Loucy (cell line): ENCODE data around the gene HMX1.

Source experiments
- H2AFZ ChIP-seq: fragments of 200-600 bp; sonication (generic); 2 replicates; pipeline ENCODE4 v1.6.0; 2016; ENCODE audit warnings: antibody characterized with exemption, mild to moderate bottlenecking, low read length, moderate library complexity
- H3F3A ChIP-seq: fragments of 200-600 bp; 2 replicates; pipeline ENCODE4 v1.6.0; 2016; ENCODE audit warnings: antibody characterized with exemption, low read depth, mild to moderate bottlenecking
- H3K27me3 ChIP-seq: fragments of 200-600 bp; sonication (generic); 2 replicates; pipeline ENCODE4 v1.6.1; 2014; ENCODE audit warnings: low read length, mild to moderate bottlenecking; ENCODE audit not compliant: insufficient read depth, poor library complexity, severe bottlenecking
- H3K36me3 ChIP-seq: fragments of 200-600 bp; sonication (generic); 2 replicates; pipeline ENCODE4 v1.6.1; 2016; ENCODE audit warnings: low read length; ENCODE audit not compliant: insufficient read depth
- H3K4me1 ChIP-seq: fragments of 200-600 bp; sonication (generic); 2 replicates; pipeline ENCODE4 v1.5.1; 2014; ENCODE audit warnings: low read length, mild to moderate bottlenecking; ENCODE audit not compliant: insufficient read depth, poor library complexity, severe bottlenecking
- H3K4me2 ChIP-seq: fragments of 200-600 bp; sonication (generic); 2 replicates; pipeline ENCODE4 v1.6.0; 2014; ENCODE audit warnings: antibody characterized with exemption, low read length, low read depth, mild to moderate bottlenecking; ENCODE audit not compliant: poor library complexity, severe bottlenecking
- H3K4me3 ChIP-seq: fragments of 200-600 bp; sonication (generic); 2 replicates; pipeline ENCODE4 v1.5.1; 2014; ENCODE audit warnings: low read length, mild to moderate bottlenecking, mixed read lengths; ENCODE audit not compliant: poor library complexity, severe bottlenecking
- H3K79me2 ChIP-seq: fragments of 200-600 bp; sonication (generic); 2 replicates; pipeline ENCODE4 v1.6.1; 2014; ENCODE audit warnings: low read length; ENCODE audit not compliant: insufficient read depth
- H3K9ac ChIP-seq: fragments of 200-600 bp; sonication (generic); 2 replicates; pipeline ENCODE4 v1.6.0; 2014; ENCODE audit warnings: mild to moderate bottlenecking, low read depth, low read length, moderate library complexity; ENCODE audit not compliant: poor library complexity, severe bottlenecking
- H3K9me2 ChIP-seq: fragments of 200-600 bp; sonication (generic); replicated peaks from 2 replicates; pipeline ENCODE4 v1.6.1; 2016; ENCODE audit warnings: low read depth, low read length, mixed read lengths
- H3K9me3 ChIP-seq: fragments of 200-600 bp; sonication (generic); 2 replicates; pipeline ENCODE4 v1.6.1; 2014; ENCODE audit warnings: mild to moderate bottlenecking, antibody characterized with exemption, low read length, low read depth; ENCODE audit not compliant: insufficient read depth
- H4K20me1 ChIP-seq: fragments of 200-600 bp; sonication (generic); 2 replicates; pipeline ENCODE4 v1.6.0; 2014; ENCODE audit warnings: antibody characterized with exemption, low read length, mild to moderate bottlenecking; ENCODE audit not compliant: insufficient read depth, poor library complexity, severe bottlenecking
- EZH2phosphoT487 ChIP-seq: fragments of 200-600 bp; IDR thresholded peaks from 2 replicates; pipeline ENCODE4 v1.6.1; 2018; ENCODE audit warnings: antibody characterized with exemption, mild to moderate bottlenecking, moderate library complexity, borderline replicate concordance
- TF ChIP-seq, protein P1 (sequence below): fragments of 200-600 bp; sonication (generic); conservative IDR thresholded peaks from 2 replicates; pipeline ENCODE4 v1.5.1; 2014; ENCODE audit warnings: mild to moderate bottlenecking, antibody characterized with exemption, low read length

Gene HMX1

DNA sequence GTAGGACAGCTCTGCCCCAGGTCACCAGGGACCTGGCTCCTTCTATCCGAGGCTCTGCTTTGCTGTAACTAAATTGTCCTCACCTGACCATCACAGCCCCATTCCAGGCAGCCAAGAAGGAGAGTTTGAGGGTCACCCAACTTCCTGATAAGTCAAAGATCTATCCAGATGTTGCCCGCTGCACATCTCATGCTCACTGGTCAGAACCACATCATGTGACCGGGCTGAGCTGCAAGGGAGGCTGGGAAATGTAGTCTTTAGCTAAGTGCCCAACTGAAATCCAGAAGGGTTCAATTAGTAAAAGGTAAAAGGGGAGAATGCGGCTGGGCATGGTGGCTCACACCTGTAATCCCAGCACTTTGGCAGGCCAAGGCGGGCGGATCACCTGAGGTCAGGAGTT, 18.4 kb downstream of the HMX1 start:
- Histone ChIP-seq H3F3A (no peaks in the 10 kb centered on the region), H4K20me1 (no peaks in the 10 kb centered on the region), H3K36me3 (no peaks in the 10 kb centered on the region), H3K9me3 (peaks cover 10% of the 10 kb centered on the region; the same call in 1 of the 2 replicates), H2AFZ (no peak overlapping the region), H3K9me2 (no peaks in the 10 kb centered on the region), H3K4me2 (no peak overlapping the region), H3K4me1 (no peaks in the 10 kb centered on the region), H3K27me3 (no peaks in the 10 kb centered on the region), H3K79me2 (no peaks in the 10 kb centered on the region), H3K9ac (no peak overlapping the region), H3K4me3 (no peak overlapping the region)
- no peak for TF ChIP-seq EZH2phosphoT487
- TF ChIP-seq, protein P1, sequence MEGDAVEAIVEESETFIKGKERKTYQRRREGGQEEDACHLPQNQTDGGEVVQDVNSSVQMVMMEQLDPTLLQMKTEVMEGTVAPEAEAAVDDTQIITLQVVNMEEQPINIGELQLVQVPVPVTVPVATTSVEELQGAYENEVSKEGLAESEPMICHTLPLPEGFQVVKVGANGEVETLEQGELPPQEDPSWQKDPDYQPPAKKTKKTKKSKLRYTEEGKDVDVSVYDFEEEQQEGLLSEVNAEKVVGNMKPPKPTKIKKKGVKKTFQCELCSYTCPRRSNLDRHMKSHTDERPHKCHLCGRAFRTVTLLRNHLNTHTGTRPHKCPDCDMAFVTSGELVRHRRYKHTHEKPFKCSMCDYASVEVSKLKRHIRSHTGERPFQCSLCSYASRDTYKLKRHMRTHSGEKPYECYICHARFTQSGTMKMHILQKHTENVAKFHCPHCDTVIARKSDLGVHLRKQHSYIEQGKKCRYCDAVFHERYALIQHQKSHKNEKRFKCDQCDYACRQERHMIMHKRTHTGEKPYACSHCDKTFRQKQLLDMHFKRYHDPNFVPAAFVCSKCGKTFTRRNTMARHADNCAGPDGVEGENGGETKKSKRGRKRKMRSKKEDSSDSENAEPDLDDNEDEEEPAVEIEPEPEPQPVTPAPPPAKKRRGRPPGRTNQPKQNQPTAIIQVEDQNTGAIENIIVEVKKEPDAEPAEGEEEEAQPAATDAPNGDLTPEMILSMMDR: no peak

DNA sequence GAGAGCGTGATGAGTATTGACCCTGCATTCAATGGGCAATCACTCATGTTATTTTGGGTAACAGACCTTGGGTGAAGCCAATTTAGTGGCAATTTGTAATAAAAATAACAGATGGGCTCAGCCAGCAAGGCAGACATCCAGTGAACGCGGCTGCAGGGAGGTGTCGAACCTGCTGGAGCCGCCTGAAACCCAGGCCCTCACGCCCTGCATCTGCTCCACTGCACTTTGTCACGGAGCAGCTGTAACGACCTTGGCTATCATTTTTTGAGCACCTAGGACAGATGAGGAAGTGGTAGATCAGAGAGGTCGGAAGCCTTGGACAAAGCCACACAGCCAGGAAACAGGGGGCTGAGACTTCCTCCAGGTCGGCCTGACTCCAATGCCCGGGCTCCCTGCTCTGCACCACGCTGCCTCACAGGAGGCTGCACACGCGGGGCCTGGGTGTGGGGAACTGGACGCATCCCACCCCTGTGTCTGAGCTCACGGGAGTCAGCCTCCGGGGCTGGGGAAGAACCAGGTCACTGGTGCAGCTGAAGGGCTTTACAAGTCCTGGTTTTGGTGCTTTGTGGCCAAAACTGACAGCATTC, 19.4 kb downstream of the HMX1 start:
- no peak overlapping the region for H2AFZ ChIP-seq
- H3K4me2 ChIP-seq: no peak overlapping the region

GRCh38 chr4:8851321-8852117, 20.1 kb downstream of the HMX1 start:
- no peaks in the 10 kb centered on the region for H4K20me1 ChIP-seq
- no peak overlapping the region for H3K9ac ChIP-seq
- H3K27me3 ChIP-seq: no peaks in the 10 kb centered on the region
- H2AFZ ChIP-seq: no peak overlapping the region
- TF ChIP-seq EZH2phosphoT487: no peak
- TF ChIP-seq, protein P1: no peak
- no peak overlapping the region for H3K4me3 ChIP-seq
- H3K4me1 ChIP-seq: no peaks in the 10 kb centered on the region
- H3K79me2 ChIP-seq: no peaks in the 10 kb centered on the region
- H3F3A ChIP-seq: no peaks in the 10 kb centered on the region
- peaks cover 6% of the 10 kb centered on the region; the same call in 1 of the 2 replicates for H3K9me3 ChIP-seq
- H3K9me2 ChIP-seq: no peaks in the 10 kb centered on the region
- no peaks in the 10 kb centered on the region for H3K36me3 ChIP-seq
- H3K4me2 ChIP-seq: no peak overlapping the region

More for the DNA sequence above, 19.4 kb downstream of the HMX1 start:
- TF ChIP-seq, protein P1: no peak
- no peak for TF ChIP-seq EZH2phosphoT487
- Histone ChIP-seq H3K9me2 (no peaks in the 10 kb centered on the region), H3K9me3 (peaks cover 10% of the 10 kb centered on the region; the same call in 1 of the 2 replicates), H3K36me3 (no peaks in the 10 kb centered on the region), H3K4me1 (no peaks in the 10 kb centered on the region), H4K20me1 (no peaks in the 10 kb centered on the region), H3K27me3 (no peaks in the 10 kb centered on the region), H3F3A (no peaks in the 10 kb centered on the region), H3K79me2 (no peaks in the 10 kb centered on the region), H3K9ac (no peak overlapping the region), H3K4me3 (no peak overlapping the region)
